HUES6 (cell line): ENCODE measurements around the gene AOPEP.
"Not testable (repeated sequence)": the region's sequence is repeated elsewhere in the genome, so short reads cannot be mapped to it uniquely, and the experiment has no call there.

Source experiments
- H3K27ac ChIP-seq: 2 replicates; pipeline ENCODE4 v1.7.0; 2013; ENCODE audit warnings: low read depth, mild to moderate bottlenecking, low read length, inconsistent platforms
- H3K27me3 ChIP-seq: 2 replicates; pipeline ENCODE4 v1.6.1; 2013; ENCODE audit warnings: low read length; ENCODE audit not compliant: control insufficient read depth, insufficient read depth
- H3K36me3 ChIP-seq: 2 replicates; pipeline ENCODE4 v1.6.1; 2013; ENCODE audit warnings: low read length; ENCODE audit not compliant: control insufficient read depth, insufficient read depth
- H3K4me1 ChIP-seq: 2 replicates; pipeline ENCODE4 v1.6.1; 2013; ENCODE audit warnings: low read length; ENCODE audit not compliant: control insufficient read depth, insufficient read depth
- H3K4me3 ChIP-seq: 2 replicates; pipeline ENCODE4 v1.5.1; 2013; ENCODE audit warnings: low read depth, low read length
- H3K9ac ChIP-seq: one replicate; pipeline ENCODE4 v1.6.1; 2013; ENCODE audit warnings: mild to moderate bottlenecking, low read length
- H3K9me3 ChIP-seq: 2 replicates; pipeline ENCODE4 v1.6.1; 2013; ENCODE audit warnings: low read depth, low read length; ENCODE audit not compliant: control insufficient read depth, insufficient read depth

The AOPEP gene

GRCh38 chr9:94950040-94950578, 223.6 kb downstream of the AOPEP start:
- Histone ChIP-seq H3K36me3 (no peaks in the 10 kb centered on the region), H3K4me1 (peaks cover 43% of the 10 kb centered on the region), H3K27ac (no peak overlapping the region), H3K9me3 (no peaks in the 10 kb centered on the region), H3K27me3 (no peaks in the 10 kb centered on the region), H3K4me3 (no peak overlapping the region), H3K9ac (no peak overlapping the region)

DNA sequence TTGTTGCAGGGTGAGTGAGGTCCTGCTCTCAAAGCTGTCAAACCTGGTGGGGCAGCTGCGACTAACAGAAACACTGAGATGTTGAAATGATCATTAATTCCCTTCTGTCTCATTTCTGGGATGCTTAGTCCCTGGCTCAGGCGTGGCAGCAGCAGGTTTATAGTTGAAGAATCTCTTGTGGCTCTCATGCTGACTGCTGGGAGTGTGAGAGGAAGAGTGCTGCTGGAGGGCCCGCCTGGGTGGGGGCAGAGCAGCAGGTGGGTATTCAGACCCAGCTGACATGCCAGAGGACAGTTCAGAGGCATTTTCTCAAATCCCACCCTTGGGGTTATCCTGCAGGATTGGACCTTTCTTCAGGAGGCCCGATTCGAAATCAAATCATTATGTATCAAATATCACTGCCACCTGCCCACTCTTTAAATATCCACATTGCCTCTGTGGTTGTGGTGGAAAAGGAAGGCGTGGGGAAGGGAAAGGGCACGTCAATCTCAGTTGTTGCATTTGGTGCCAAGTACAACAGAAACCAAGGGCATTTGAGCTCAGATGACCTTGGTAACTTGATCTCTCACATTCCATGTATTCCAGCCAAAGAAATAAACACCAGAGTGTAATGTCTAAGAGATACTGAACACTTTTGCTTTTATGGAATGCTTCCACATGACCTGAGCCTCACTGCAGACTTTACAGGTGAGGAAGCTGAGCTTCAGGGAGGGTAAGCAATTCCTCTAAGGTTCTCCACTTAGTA, 224.3 kb downstream of the AOPEP start:
- no peak overlapping the region for H3K27ac ChIP-seq
- H3K4me3 ChIP-seq = no peak overlapping the region
- H3K27me3 ChIP-seq = no peaks in the 10 kb centered on the region
- H3K36me3 ChIP-seq = no peaks in the 10 kb centered on the region
- H3K9ac ChIP-seq = no peak overlapping the region
- no peaks in the 10 kb centered on the region for H3K9me3 ChIP-seq
- H3K4me1 ChIP-seq = peaks cover 43% of the 10 kb centered on the region

DNA sequence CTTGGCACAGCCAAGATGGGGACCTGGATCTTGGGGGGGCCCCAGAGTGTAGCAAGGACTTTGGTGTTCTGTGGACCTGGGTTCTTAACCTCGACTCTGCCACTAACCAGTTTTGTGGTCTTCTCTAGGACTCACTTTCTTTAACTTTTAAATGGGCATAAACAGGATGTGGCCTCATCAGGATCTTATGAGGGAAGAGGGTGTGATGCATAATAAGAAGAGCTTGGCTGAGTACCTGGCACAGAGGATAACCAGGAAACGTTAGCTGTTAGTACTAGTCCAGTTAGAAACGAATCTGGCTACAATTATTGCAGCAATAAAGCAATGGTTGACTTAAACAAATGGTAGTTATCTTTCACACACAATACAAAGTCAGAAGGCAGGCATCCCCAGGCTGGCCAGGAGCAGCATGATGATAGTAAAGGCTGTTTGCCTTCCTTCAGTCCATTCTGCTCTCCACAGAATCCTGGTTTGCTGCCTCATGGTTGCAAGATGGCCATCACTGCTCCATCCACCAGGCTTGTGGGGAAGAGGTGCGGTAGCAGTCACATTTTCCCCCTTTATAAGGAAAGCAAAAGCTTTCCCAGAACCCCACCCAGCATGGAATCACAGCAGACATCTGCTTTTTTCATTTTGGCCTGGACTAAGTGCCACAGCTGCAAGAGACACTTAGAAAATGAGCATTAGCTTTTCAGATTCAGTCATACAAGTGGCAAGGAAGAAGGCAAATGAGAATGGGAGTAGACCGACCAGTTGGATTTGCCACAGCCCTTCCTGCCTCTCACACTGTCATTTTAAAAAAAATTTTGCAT, 225.0 kb downstream of the AOPEP start:
- H3K27ac ChIP-seq = no peak overlapping the region
- peaks cover 43% of the 10 kb centered on the region for H3K4me1 ChIP-seq
- peaks cover 3% of the 10 kb centered on the region; the same call in 1 of the 2 replicates for H3K36me3 ChIP-seq
- H3K9ac ChIP-seq = no peak overlapping the region
- H3K4me3 ChIP-seq = no peak overlapping the region
- H3K9me3 ChIP-seq = no peaks in the 10 kb centered on the region
- no peaks in the 10 kb centered on the region for H3K27me3 ChIP-seq

DNA sequence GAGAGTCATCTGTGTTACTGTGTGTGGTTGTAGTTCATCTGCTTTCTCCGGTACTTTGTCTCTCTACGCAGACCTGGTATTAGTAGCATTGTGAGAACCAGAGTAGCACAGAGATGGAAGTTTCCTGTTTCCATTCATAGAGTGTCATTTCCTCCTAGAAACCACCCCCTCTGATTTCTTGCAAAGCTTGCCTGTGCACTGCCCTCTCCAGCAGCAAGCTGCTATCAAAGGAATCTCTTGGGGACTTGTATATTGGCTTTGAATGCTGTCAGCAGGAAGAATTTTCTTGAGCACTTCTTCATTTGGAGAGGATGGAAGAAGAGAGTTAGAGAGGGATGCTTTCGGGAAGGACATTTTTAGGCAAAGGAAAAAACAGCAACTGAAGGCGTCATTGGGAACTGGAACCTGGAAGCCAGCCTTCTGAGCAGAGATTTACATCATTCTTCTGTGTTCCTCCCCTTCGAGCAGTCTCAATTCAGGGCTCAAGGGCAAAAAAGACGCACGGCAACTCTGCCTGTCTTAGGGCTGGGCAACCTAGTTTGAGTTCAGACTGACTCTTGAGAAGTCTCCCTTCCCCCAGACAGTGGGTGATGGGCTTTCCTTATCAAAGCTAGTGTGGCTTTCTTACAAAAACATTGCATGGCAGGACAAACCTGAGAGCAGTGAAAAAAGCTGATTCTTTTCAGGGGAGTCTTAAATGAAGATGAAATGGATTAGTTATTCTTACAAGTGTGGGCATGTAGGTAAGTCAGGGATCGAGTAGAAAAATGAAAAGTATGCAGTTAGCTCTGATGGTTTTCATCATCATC, 226.3 kb downstream of the AOPEP start:
- Histone ChIP-seq H3K4me1 (peaks cover 39% of the 10 kb centered on the region), H3K27ac (no peak overlapping the region)

GRCh38 chr9:94956731-94957130, 230.2 kb downstream of the AOPEP start:
- no peak overlapping the region for H3K4me3 ChIP-seq
- H3K27me3 ChIP-seq = no peaks in the 10 kb centered on the region
- no peak overlapping the region for H3K9ac ChIP-seq
- no peak overlapping the region for H3K27ac ChIP-seq
- peaks cover 6% of the 10 kb centered on the region; the same call in 1 of the 2 replicates for H3K4me1 ChIP-seq
- H3K9me3 ChIP-seq = no peaks in the 10 kb centered on the region
- H3K36me3 ChIP-seq = peaks cover 7% of the 10 kb centered on the region; the same call in 1 of the 2 replicates

More for the DNA sequence above, 226.3 kb downstream of the AOPEP start:
- no peaks in the 10 kb centered on the region for H3K9me3 ChIP-seq
- no peak overlapping the region for H3K9ac ChIP-seq
- H3K27me3 ChIP-seq = no peaks in the 10 kb centered on the region
- no peak overlapping the region for H3K4me3 ChIP-seq
- peaks cover 7% of the 10 kb centered on the region; the same call in 1 of the 2 replicates for H3K36me3 ChIP-seq

- no peaks in the 10 kb centered on the region for H3K4me1 ChIP-seq
- no peak overlapping the region for H3K27ac ChIP-seq
- no peaks in the 10 kb centered on the region for H3K27me3 ChIP-seq
- H3K9ac ChIP-seq = no peak overlapping the region
- H3K36me3 ChIP-seq = peaks cover 7% of the 10 kb centered on the region; the same call in 1 of the 2 replicates
- no peak overlapping the region for H3K4me3 ChIP-seq
- no peaks in the 10 kb centered on the region for H3K9me3 ChIP-seq
Observed at GRCh38 chr9:94960964-94961363, 234.5 kb downstream of the AOPEP start.

DNA sequence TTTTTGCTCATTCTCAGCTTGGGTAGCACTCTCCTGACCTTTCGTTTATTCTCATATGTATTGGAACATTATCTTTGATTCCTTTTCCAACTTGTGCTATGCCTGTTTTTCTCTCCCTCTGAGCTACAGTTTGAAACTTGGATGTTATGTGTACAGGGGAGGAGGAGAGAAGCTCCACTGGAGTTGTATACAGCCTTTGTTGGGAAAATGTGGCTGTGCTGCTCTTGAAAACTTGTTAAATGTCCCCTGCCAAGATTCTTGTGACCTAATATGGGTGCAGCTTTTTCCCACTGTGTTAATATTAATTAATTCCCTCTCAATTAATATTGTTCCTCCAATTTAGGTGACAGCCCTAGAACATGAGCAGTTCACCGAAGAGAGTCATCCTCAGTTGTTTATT, 235.4 kb downstream of the AOPEP start:
- H3K9me3 ChIP-seq = no peaks in the 10 kb centered on the region
- H3K36me3 ChIP-seq = 0 out of 2 replicates have a peak, but pooled peaks cover under 1% of the 10 kb centered on the region
- H3K9ac ChIP-seq = no peak overlapping the region
- no peak overlapping the region for H3K4me3 ChIP-seq
- no peak overlapping the region for H3K27ac ChIP-seq
- no peaks in the 10 kb centered on the region for H3K4me1 ChIP-seq
- H3K27me3 ChIP-seq = no peaks in the 10 kb centered on the region

DNA sequence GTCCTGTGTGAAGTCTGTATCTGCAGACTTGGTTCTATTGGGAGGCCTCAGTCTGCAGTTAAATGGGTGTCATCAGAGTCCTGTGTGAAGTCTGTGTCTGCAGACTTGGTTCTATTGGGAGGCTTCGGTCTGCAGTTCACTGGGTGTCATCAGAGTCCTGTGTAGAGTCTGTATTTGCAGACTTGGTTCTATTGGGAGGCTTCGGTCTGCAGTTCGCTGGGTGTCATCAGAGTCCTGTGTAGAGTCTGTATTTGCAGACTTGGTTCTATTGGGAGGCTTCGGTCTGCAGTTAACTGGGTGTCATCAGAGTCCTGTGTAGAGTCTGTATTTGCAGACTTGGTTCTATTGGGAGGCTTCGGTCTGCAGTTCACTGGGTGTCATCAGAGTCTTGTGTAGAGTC, 239.1 kb downstream of the AOPEP start:
- H3K4me1 ChIP-seq, H3K27me3 ChIP-seq, H3K9ac ChIP-seq, H3K4me3 ChIP-seq, H3K27ac ChIP-seq, H3K9me3 ChIP-seq, H3K36me3 ChIP-seq: not testable (repeated sequence)

DNA sequence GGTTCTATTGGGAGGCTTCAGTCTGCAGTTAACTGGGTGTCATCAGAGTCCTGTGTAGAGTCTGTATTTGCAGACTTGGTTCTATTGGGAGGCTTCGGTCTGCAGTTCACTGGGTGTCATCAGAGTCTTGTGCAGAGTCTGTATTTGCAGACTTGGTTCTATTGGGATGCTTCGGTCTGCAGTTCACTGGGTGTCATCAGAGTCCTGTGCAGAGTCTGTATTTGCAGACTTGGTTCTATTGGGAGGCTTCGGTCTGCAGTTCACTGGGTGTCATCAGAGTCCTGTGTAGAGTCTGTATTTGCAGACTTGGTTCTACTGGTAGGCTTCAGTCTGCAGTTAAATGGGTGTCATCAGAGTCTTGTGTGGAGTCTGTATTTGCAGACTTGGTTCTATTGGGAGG, 239.5 kb downstream of the AOPEP start:
- H3K4me3 ChIP-seq, H3K27me3 ChIP-seq, H3K9ac ChIP-seq, H3K27ac ChIP-seq, H3K9me3 ChIP-seq, H3K36me3 ChIP-seq, H3K4me1 ChIP-seq: not testable (repeated sequence)

DNA sequence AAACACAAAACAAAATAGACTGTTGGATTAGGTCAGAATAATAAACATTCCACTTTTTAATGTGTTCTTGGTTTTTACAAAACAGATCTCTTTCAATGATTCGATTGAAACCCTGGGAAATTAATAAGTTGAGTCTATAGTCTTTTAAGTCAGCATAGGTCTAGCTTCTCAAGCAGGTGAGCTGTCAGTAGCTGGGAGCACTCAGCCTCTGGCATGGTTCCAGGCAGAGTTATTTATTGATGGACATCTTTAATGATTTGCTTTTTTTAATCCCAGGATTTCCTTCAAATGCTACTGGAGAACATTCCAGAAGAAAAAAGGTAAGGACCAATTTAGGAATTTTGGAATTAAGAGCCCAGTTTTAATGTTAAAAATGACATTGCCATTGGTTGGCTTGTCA, 241.0 kb downstream of the AOPEP start:
- peaks cover 5% of the 10 kb centered on the region; the same call in 1 of the 2 replicates for H3K4me1 ChIP-seq
- no peaks in the 10 kb centered on the region for H3K36me3 ChIP-seq
- H3K4me3 ChIP-seq = no peak overlapping the region
- H3K27ac ChIP-seq = no peak overlapping the region
- H3K9me3 ChIP-seq = no peaks in the 10 kb centered on the region
- no peaks in the 10 kb centered on the region for H3K27me3 ChIP-seq
- no peak overlapping the region for H3K9ac ChIP-seq
